ENCODE data around the gene ANK2.

DNA sequence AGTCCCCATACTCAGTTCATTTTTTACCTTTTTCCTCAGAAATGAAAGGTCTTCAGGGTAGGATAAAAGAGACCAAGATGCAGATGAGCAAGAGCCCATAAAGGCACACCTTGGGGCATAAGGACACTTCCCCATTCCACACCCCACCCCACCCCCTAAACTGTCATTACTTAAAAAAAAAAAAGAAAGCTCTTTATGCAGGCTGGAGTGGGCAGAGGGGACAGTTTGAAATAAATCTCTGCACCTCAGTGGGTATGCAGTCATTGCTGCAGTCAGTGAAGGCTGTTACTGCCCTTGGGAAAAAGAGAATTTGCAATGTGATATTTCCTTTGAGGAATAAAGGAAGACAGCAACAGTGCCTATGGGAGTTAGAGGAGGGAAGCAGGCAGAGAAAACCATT, 137.5 kb downstream of the ANK2 start:
- TF ChIP-seq, protein P1, sequence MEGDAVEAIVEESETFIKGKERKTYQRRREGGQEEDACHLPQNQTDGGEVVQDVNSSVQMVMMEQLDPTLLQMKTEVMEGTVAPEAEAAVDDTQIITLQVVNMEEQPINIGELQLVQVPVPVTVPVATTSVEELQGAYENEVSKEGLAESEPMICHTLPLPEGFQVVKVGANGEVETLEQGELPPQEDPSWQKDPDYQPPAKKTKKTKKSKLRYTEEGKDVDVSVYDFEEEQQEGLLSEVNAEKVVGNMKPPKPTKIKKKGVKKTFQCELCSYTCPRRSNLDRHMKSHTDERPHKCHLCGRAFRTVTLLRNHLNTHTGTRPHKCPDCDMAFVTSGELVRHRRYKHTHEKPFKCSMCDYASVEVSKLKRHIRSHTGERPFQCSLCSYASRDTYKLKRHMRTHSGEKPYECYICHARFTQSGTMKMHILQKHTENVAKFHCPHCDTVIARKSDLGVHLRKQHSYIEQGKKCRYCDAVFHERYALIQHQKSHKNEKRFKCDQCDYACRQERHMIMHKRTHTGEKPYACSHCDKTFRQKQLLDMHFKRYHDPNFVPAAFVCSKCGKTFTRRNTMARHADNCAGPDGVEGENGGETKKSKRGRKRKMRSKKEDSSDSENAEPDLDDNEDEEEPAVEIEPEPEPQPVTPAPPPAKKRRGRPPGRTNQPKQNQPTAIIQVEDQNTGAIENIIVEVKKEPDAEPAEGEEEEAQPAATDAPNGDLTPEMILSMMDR (conservative IDR thresholded peaks at IDR 0.05; ENCODE audit: low read depth in 2 of 2) = no peak
- no peak for TF ChIP-seq JUNB (IDR thresholded peaks at IDR 0.05; ENCODE audit: unreplicated experiment)
